IPS-15b (cell line): ENCODE measurements around the gene LYST.

Source experiments
- H3K27me3 ChIP-seq: one replicate; pipeline ENCODE4 v1.6.1; 2013; ENCODE audit warnings: low read length; ENCODE audit not compliant: control insufficient read depth, insufficient read depth
- H3K36me3 ChIP-seq: one replicate; pipeline ENCODE4 v1.6.1; 2013; ENCODE audit warnings: low read length; ENCODE audit not compliant: control insufficient read depth, insufficient read depth
- H3K4me1 ChIP-seq: one replicate; pipeline ENCODE4 v1.6.1; 2013; ENCODE audit warnings: mild to moderate bottlenecking, low read length; ENCODE audit not compliant: control insufficient read depth, insufficient read depth
- H3K4me3 ChIP-seq: one replicate; pipeline ENCODE4 v1.5.1; 2013; ENCODE audit warnings: low read depth, low read length
- H3K9ac ChIP-seq: one replicate; pipeline ENCODE4 v1.6.1; 2013; ENCODE audit warnings: low read depth, mild to moderate bottlenecking, low read length
- H3K9me3 ChIP-seq: one replicate; pipeline ENCODE4 v1.6.1; 2013; ENCODE audit warnings: mild to moderate bottlenecking, low read length; ENCODE audit not compliant: control insufficient read depth, insufficient read depth

LYST gene

GRCh38 chr1:235864931-235865525, 1.7 kb downstream of the LYST start:
- H3K9ac ChIP-seq: no peak overlapping the region
- H3K9me3 ChIP-seq: no peaks in the 10 kb centered on the region
- H3K27me3 ChIP-seq: peaks cover 17% of the 10 kb centered on the region
- no peaks in the 10 kb centered on the region for H3K36me3 ChIP-seq
- no peaks in the 10 kb centered on the region for H3K4me1 ChIP-seq
- no peak overlapping the region for H3K4me3 ChIP-seq

- Histone ChIP-seq H3K27me3 (peaks cover 17% of the 10 kb centered on the region), H3K4me1 (no peaks in the 10 kb centered on the region), H3K9me3 (no peaks in the 10 kb centered on the region), H3K36me3 (no peaks in the 10 kb centered on the region), H3K9ac (no peak overlapping the region), H3K4me3 (no peak overlapping the region)
Observed at GRCh38 chr1:235864469-235864868, 2.2 kb downstream of the LYST start.

GRCh38 chr1:235863699-235864093, 3.0 kb downstream of the LYST start:
- Histone ChIP-seq H3K27me3 (peaks cover 17% of the 10 kb centered on the region), H3K9me3 (no peaks in the 10 kb centered on the region), H3K9ac (no peak overlapping the region), H3K36me3 (no peaks in the 10 kb centered on the region), H3K4me1 (no peaks in the 10 kb centered on the region), H3K4me3 (no peak overlapping the region)

- no peaks in the 10 kb centered on the region for H3K9me3 ChIP-seq
- H3K4me1 ChIP-seq: no peaks in the 10 kb centered on the region
- no peaks in the 10 kb centered on the region for H3K36me3 ChIP-seq
- H3K4me3 ChIP-seq: no peak overlapping the region
- peaks cover 17% of the 10 kb centered on the region for H3K27me3 ChIP-seq
- no peak overlapping the region for H3K9ac ChIP-seq
Observed at GRCh38 chr1:235861857-235862256, 4.8 kb downstream of the LYST start.

- no peaks in the 10 kb centered on the region for H3K9me3 ChIP-seq
- H3K36me3 ChIP-seq: no peaks in the 10 kb centered on the region
- H3K4me1 ChIP-seq: no peaks in the 10 kb centered on the region
- H3K9ac ChIP-seq: no peak overlapping the region
- peaks cover 17% of the 10 kb centered on the region for H3K27me3 ChIP-seq
- no peak overlapping the region for H3K4me3 ChIP-seq
Observed at GRCh38 chr1:235860829-235861228, 5.9 kb downstream of the LYST start.

GRCh38 chr1:235859789-235860188, 6.9 kb downstream of the LYST start:
- Histone ChIP-seq H3K4me1 (no peaks in the 10 kb centered on the region), H3K4me3 (no peak overlapping the region), H3K36me3 (no peaks in the 10 kb centered on the region), H3K9me3 (no peaks in the 10 kb centered on the region), H3K9ac (no peak overlapping the region), H3K27me3 (peaks cover 9% of the 10 kb centered on the region)

- H3K4me1 ChIP-seq: no peaks in the 10 kb centered on the region
- no peaks in the 10 kb centered on the region for H3K9me3 ChIP-seq
- H3K9ac ChIP-seq: no peak overlapping the region
- no peaks in the 10 kb centered on the region for H3K36me3 ChIP-seq
- H3K27me3 ChIP-seq: no peaks in the 10 kb centered on the region
- no peak overlapping the region for H3K4me3 ChIP-seq
Observed at GRCh38 chr1:235858766-235859165, 7.9 kb downstream of the LYST start.

GRCh38 chr1:235857756-235858155, 8.9 kb downstream of the LYST start:
- Histone ChIP-seq H3K9ac (no peak overlapping the region), H3K27me3 (no peaks in the 10 kb centered on the region), H3K4me1 (no peaks in the 10 kb centered on the region), H3K36me3 (no peaks in the 10 kb centered on the region), H3K9me3 (no peaks in the 10 kb centered on the region), H3K4me3 (no peak overlapping the region)

- Histone ChIP-seq H3K9me3 (no peaks in the 10 kb centered on the region), H3K4me3 (no peak overlapping the region), H3K36me3 (no peaks in the 10 kb centered on the region), H3K4me1 (no peaks in the 10 kb centered on the region), H3K27me3 (no peaks in the 10 kb centered on the region), H3K9ac (no peak overlapping the region)
Observed at GRCh38 chr1:235855811-235856429, 10.8 kb downstream of the LYST start.

- no peaks in the 10 kb centered on the region for H3K27me3 ChIP-seq
- H3K4me3 ChIP-seq: no peak overlapping the region
- H3K9ac ChIP-seq: no peak overlapping the region
- no peaks in the 10 kb centered on the region for H3K36me3 ChIP-seq
- H3K4me1 ChIP-seq: no peaks in the 10 kb centered on the region
- H3K9me3 ChIP-seq: no peaks in the 10 kb centered on the region
Observed at GRCh38 chr1:235854347-235854746, 12.4 kb downstream of the LYST start.

- no peak overlapping the region for H3K4me3 ChIP-seq
- H3K27me3 ChIP-seq: no peaks in the 10 kb centered on the region
- H3K9me3 ChIP-seq: no peaks in the 10 kb centered on the region
- no peak overlapping the region for H3K9ac ChIP-seq
- no peaks in the 10 kb centered on the region for H3K4me1 ChIP-seq
- H3K36me3 ChIP-seq: no peaks in the 10 kb centered on the region
Observed at GRCh38 chr1:235853653-235854052, 13.1 kb downstream of the LYST start.

- Histone ChIP-seq H3K9ac (no peak overlapping the region), H3K9me3 (no peaks in the 10 kb centered on the region), H3K27me3 (no peaks in the 10 kb centered on the region), H3K36me3 (no peaks in the 10 kb centered on the region), H3K4me1 (no peaks in the 10 kb centered on the region), H3K4me3 (no peak overlapping the region)
Observed at GRCh38 chr1:235852887-235853286, 13.8 kb downstream of the LYST start.
